GM19438 (cell line): ENCODE measurements around the gene F8.
A peak's percentile ranks its signal among the peaks of the same experiment; 100 is the strongest.

Experiments
- ATAC-seq: cut with Tn5 transposase; IDR thresholded peaks from one replicate; pipeline ENCODE4 v1.9.1; 2021; ENCODE audit warnings: low read depth; ENCODE audit not compliant: unreplicated experiment

The F8 gene

GRCh38 chrX:155022585-155022984 is at the start of gene F8:
Gene F8 (minus strand): TSS chrX:155022723. CDS start chrX:155022552, 171 bp downstream.
- ATAC-seq: no peak

GRCh38 chrX:155071694-155072280 is 49.3 kb upstream of the F8 start:
- ATAC-seq: peak; percentile 1

GRCh38 chrX:155070975-155071693 is 48.6 kb upstream of the F8 start, which contains the start of the genes BRCC3, CMC4 and MTCP1:
Gene BRCC3 (plus strand): TSS chrX:155071508. CDS start chrX:155071528, 20 bp downstream.
Gene CMC4 (minus strand): TSS chrX:155071136. CDS start chrX:155064023, 7,113 bp downstream.
Gene MTCP1 (minus strand): TSS chrX:155071136. CDS start chrX:155066010, 5,126 bp downstream.
- ATAC-seq: peak; percentile 89

- ATAC-seq: peak; percentile 21
These were observed 48.1 kb upstream of the F8 start for GRCh38 chrX:155070663-155070974.

GRCh38 chrX:155070038-155070437 is 47.5 kb upstream of the F8 start:
- ATAC-seq: no peak

GRCh38 chrX:155069414-155069813 is 46.9 kb upstream of the F8 start:
- no peak for ATAC-seq

GRCh38 chrX:155068165-155068564 is 45.6 kb upstream of the F8 start:
- no peak for ATAC-seq

- no peak for ATAC-seq
These were observed 42.7 kb upstream of the F8 start for GRCh38 chrX:155065035-155065734.

- no peak for ATAC-seq
These were observed 39.2 kb upstream of the F8 start for GRCh38 chrX:155061760-155062159.

- ATAC-seq: peak; percentile 78
These were observed 34.6 kb upstream of the F8 start for GRCh38 chrX:155056877-155057792.

GRCh38 chrX:155056471-155056870 is 33.9 kb upstream of the F8 start:
- ATAC-seq: no peak

- no peak for ATAC-seq
These were observed 33.0 kb upstream of the F8 start for GRCh38 chrX:155055494-155055893.

- ATAC-seq: no peak
These were observed 31.7 kb upstream of the F8 start for GRCh38 chrX:155054255-155054654.

GRCh38 chrX:155053656-155054055 is 31.1 kb upstream of the F8 start:
- ATAC-seq: no peak

GRCh38 chrX:155052738-155053498 is 30.4 kb upstream of the F8 start:
- no peak for ATAC-seq

GRCh38 chrX:155048977-155049619 is 26.6 kb upstream of the F8 start:
- ATAC-seq: no peak

GRCh38 chrX:155046811-155047528 is 24.4 kb upstream of the F8 start:
- ATAC-seq: no peak

- ATAC-seq: no peak
These were observed 23.7 kb upstream of the F8 start for GRCh38 chrX:155046129-155046810.
